CD1c-positive myeloid dendritic cell (primary cell): ENCODE data around the gene TP53TG5.

Experiments
- DNase-seq: peaks from one replicate; pipeline ENCODE4 v3.0.0-alpha.2; 2016; ENCODE audit errors: extremely low spot score

Gene TP53TG5

GRCh38 chr20:45325371-45325770 is 52.8 kb downstream of the TP53TG5 start:
- no peak for DNase-seq

- DNase-seq = no peak
These were observed 54.4 kb downstream of the TP53TG5 start for GRCh38 chr20:45323731-45324130.

GRCh38 chr20:45322952-45323383 is 55.2 kb downstream of the TP53TG5 start:
- peak; percentile 88 for DNase-seq
